Measurements from ENCODE around the gene NOL4L.
"Not testable (repeated sequence)": the region's sequence is repeated elsewhere in the genome, so short reads cannot be mapped to it uniquely, and the experiment has no call there.

The NOL4L gene

GRCh38 chr20:32596681-32597252 is 11.6 kb upstream of the NOL4L start:
- DNase-seq (no peak), ATAC-seq (no peak)

GRCh38 chr20:32595143-32595542 is 10.0 kb upstream of the NOL4L start:
- DNase-seq (no peak), ATAC-seq (no peak)

- ATAC-seq, DNase-seq: not testable (repeated sequence)
Observed at GRCh38 chr20:32594669-32595068, 9.5 kb upstream of the NOL4L start.

- ATAC-seq (no peak), DNase-seq (no peak)
Observed at GRCh38 chr20:32594204-32594603, 9.1 kb upstream of the NOL4L start.

GRCh38 chr20:32592616-32593015 is 7.5 kb upstream of the NOL4L start:
- ATAC-seq, DNase-seq: not testable (repeated sequence)

GRCh38 chr20:32592022-32592421 is 6.9 kb upstream of the NOL4L start:
- DNase-seq (no peak), ATAC-seq (no peak)

- DNase-seq (no peak), ATAC-seq (no peak)
Observed at GRCh38 chr20:32589769-32590168, 4.6 kb upstream of the NOL4L start.

GRCh38 chr20:32589256-32589655 is 4.1 kb upstream of the NOL4L start:
- DNase-seq (no peak), ATAC-seq (no peak)

- DNase-seq (no peak), ATAC-seq (no peak)
Observed at GRCh38 chr20:32588040-32588439, 2.9 kb upstream of the NOL4L start.

GRCh38 chr20:32586291-32586690 is 1.2 kb upstream of the NOL4L start:
- DNase-seq, result no peak

GRCh38 chr20:32585586-32586127 is 524 bp upstream of the NOL4L start:
- ATAC-seq, result peak; percentile 2
- DNase-seq, result peak; percentile 57

More at GRCh38 chr20:32586291-32586690, 1.2 kb upstream of the NOL4L start:
- no peak for ATAC-seq

GRCh38 chr20:32583581-32584070 is 1.5 kb downstream of the NOL4L start:
- no peak for ATAC-seq
- peak; percentile 35 for DNase-seq

GRCh38 chr20:32582659-32583580 is 2.2 kb downstream of the NOL4L start:
- no peak for ATAC-seq
- peak; percentile 51 for DNase-seq

GRCh38 chr20:32581839-32582658 is 3.1 kb downstream of the NOL4L start:
- DNase-seq (no peak), ATAC-seq (no peak)

GRCh38 chr20:32580970-32581838 is 3.9 kb downstream of the NOL4L start:
- peak; percentile 12 for ATAC-seq
- peak; percentile 47 for DNase-seq

GRCh38 chr20:32580219-32580969 is 4.7 kb downstream of the NOL4L start:
- DNase-seq (no peak), ATAC-seq (no peak)

GRCh38 chr20:32578840-32579390 is 6.2 kb downstream of the NOL4L start:
- DNase-seq (no peak), ATAC-seq (no peak)

- ATAC-seq, DNase-seq: not testable (repeated sequence)
Observed at GRCh38 chr20:32578062-32578461, 7.1 kb downstream of the NOL4L start.

GRCh38 chr20:32577657-32578056 is 7.5 kb downstream of the NOL4L start:
- DNase-seq (no peak), ATAC-seq (no peak)

- ATAC-seq, result no peak
Observed at GRCh38 chr20:32577023-32577422, 8.1 kb downstream of the NOL4L start.

More at GRCh38 chr20:32577023-32577422, 8.1 kb downstream of the NOL4L start:
- no peak for DNase-seq

Measured in stimulated activated naive CD8-positive, alpha-beta T cell treated with anti-CD3 and anti-CD28 coated beads, Interleukin-15, Interleukin-2, amounts not matched to agents 100 U/mL and 50 U/mL, for 24 hours (primary cell).